Neural cell (in vitro differentiated cells): ENCODE results near the gene KRT73. TPM values are rescaled to one million over a fixed set of nuclear protein-coding genes. Genes with fewer than 3 reads are reported as not detected.

ENCODE experiments used
- H2AFZ ChIP-seq: fragments of 200-600, 300-800 bp; sonication (generic), shearing (Covaris generic); 2 replicates; pipeline ENCODE4 v1.6.0; 2014; ENCODE audit warnings: low read depth, mild to moderate bottlenecking, antibody characterized with exemption, low read length, moderate library complexity
- H3F3A ChIP-seq: fragments of 200-600 bp; shearing (Covaris generic); 2 replicates; pipeline ENCODE4 v1.6.1; 2016; ENCODE audit warnings: mild to moderate bottlenecking, moderate library complexity, mixed read lengths, antibody characterized with exemption, low read length; ENCODE audit not compliant: insufficient read depth, poor library complexity, severe bottlenecking
- H3K27ac ChIP-seq: fragments of 200-600, 300-800 bp; sonication (generic), shearing (Covaris generic); 2 replicates; pipeline ENCODE4 v1.5.1; 2014; ENCODE audit warnings: mild to moderate bottlenecking, low read length, moderate library complexity
- H3K27me3 ChIP-seq: fragments of 300-800, 200-600 bp; sonication (generic), shearing (Covaris generic); 2 replicates; pipeline ENCODE4 v1.6.0; 2014; ENCODE audit warnings: mild to moderate bottlenecking, low read depth, low read length, moderate library complexity; ENCODE audit not compliant: insufficient read depth
- H3K36me3 ChIP-seq: fragments of 300-800, 200-600 bp; sonication (generic), shearing (Covaris generic); 2 replicates; pipeline ENCODE4 v1.5.1; 2014; ENCODE audit warnings: mild to moderate bottlenecking, antibody characterized with exemption, low read length, moderate library complexity; ENCODE audit not compliant: insufficient read depth
- H3K4me2 ChIP-seq: fragments of 300-800, 200-600 bp; sonication (generic), shearing (Covaris generic); 2 replicates; pipeline ENCODE4 v1.6.0; 2014; ENCODE audit warnings: mild to moderate bottlenecking, low read length
- H3K4me3 ChIP-seq: fragments of 300-800, 200-600 bp; sonication (generic), shearing (Covaris generic); 2 replicates; pipeline ENCODE4 v1.5.1; 2014; ENCODE audit warnings: mild to moderate bottlenecking, low read length, moderate library complexity
- H3K79me2 ChIP-seq: fragments of 200-600 bp; shearing (Covaris generic); replicated peaks from 2 replicates; pipeline ENCODE4 v1.6.0; 2014; ENCODE audit warnings: mild to moderate bottlenecking, low read length, moderate library complexity; ENCODE audit not compliant: insufficient read depth
- H3K9ac ChIP-seq: fragments of 300-800, 200-600 bp; sonication (generic), shearing (Covaris generic); 2 replicates; pipeline ENCODE4 v1.6.1; 2016; ENCODE audit warnings: mild to moderate bottlenecking, low read length, mixed read lengths
- H3K9me2 ChIP-seq: fragments of 200-600 bp; shearing (Covaris generic); 2 replicates; pipeline ENCODE4 v1.6.1; 2016; ENCODE audit warnings: mild to moderate bottlenecking, low read length, mixed read lengths; ENCODE audit not compliant: insufficient read depth
- H3K9me3 ChIP-seq: fragments of 200-600, 300-800 bp; sonication (generic), shearing (Covaris generic); 2 replicates; pipeline ENCODE4 v1.6.1; 2016; ENCODE audit warnings: mild to moderate bottlenecking, mixed run types, low read length, moderate library complexity, mixed read lengths
- H4K20me1 ChIP-seq: fragments of 200-600 bp; shearing (Covaris generic); 2 replicates; pipeline ENCODE4 v1.6.1; 2016; ENCODE audit warnings: mild to moderate bottlenecking, mixed run types; ENCODE audit not compliant: insufficient read depth
- CTCF ChIP-seq: fragments of 450-650 bp; IDR thresholded peaks from 2 replicates; pipeline ENCODE4 v1.5.1; 2014; ENCODE audit warnings: antibody characterized with exemption, mild to moderate bottlenecking, moderate library complexity; ENCODE audit not compliant: poor library complexity, severe bottlenecking
- EP300 ChIP-seq: fragments of 450-650 bp; conservative IDR thresholded peaks from 2 replicates; pipeline ENCODE4 v1.6.1; 2014; ENCODE audit warnings: antibody characterized with exemption, mild to moderate bottlenecking, moderate library complexity; ENCODE audit not compliant: poor library complexity, severe bottlenecking
- EZH2 ChIP-seq: fragments of 200-600, 300-800 bp; shearing (Covaris generic), sonication (generic); IDR thresholded peaks from 2 replicates; pipeline ENCODE4 v1.6.1; 2014; ENCODE audit warnings: antibody characterized with exemption, low read length, borderline replicate concordance, mild to moderate bottlenecking; ENCODE audit not compliant: insufficient read depth, poor library complexity, severe bottlenecking
- MXI1 ChIP-seq: fragments of 450-650 bp; conservative IDR thresholded peaks from 2 replicates; pipeline ENCODE4 v1.6.1; 2014; ENCODE audit warnings: antibody characterized with exemption, mild to moderate bottlenecking; ENCODE audit not compliant: poor library complexity, severe bottlenecking
- POLR2AphosphoS5 ChIP-seq: IDR thresholded peaks from 2 replicates; pipeline ENCODE4 v1.6.1; 2012
- RAD21 ChIP-seq: fragments of 450-650 bp; conservative IDR thresholded peaks from 2 replicates; pipeline ENCODE4 v1.6.1; 2014; ENCODE audit warnings: antibody characterized with exemption, mild to moderate bottlenecking, moderate library complexity
- REST ChIP-seq: IDR thresholded peaks from 2 replicates; pipeline ENCODE4 v1.6.1; 2012; ENCODE audit warnings: borderline replicate concordance
- SMC3 ChIP-seq: fragments of 450-650 bp; conservative IDR thresholded peaks from 2 replicates; pipeline ENCODE4 v1.6.1; 2014; ENCODE audit warnings: antibody characterized with exemption, mild to moderate bottlenecking, moderate library complexity; ENCODE audit not compliant: poor library complexity
- TAF1 ChIP-seq: IDR thresholded peaks from 2 replicates; pipeline ENCODE4 v1.6.1; 2012; ENCODE audit warnings: low read depth
- polyA plus RNA-seq: library from polyadenylated mRNA; depleted of rRNA; stranded (reverse); fragments of >200 nt; gene quantifications from 2 replicates; pipeline ENCODE4 v1.2.3, GENCODE V29; 2014

Gene KRT73
- polyA plus RNA-seq, 1 donor from 2014 or later, result not detected

- Histone ChIP-seq H3K9ac (no peak overlapping the region), H3K9me2 (no peaks in the 10 kb centered on the region), H3K9me3 (no peaks in the 10 kb centered on the region), H3K4me2 (no peak overlapping the region), H3K36me3 (no peaks in the 10 kb centered on the region), H3K27ac (no peak overlapping the region), H3K27me3 (no peaks in the 10 kb centered on the region), H3F3A (no peaks in the 10 kb centered on the region), H3K79me2 (no peaks in the 10 kb centered on the region), H2AFZ (no peak overlapping the region), H4K20me1 (no peaks in the 10 kb centered on the region), H3K4me3 (no peak overlapping the region)
- TF ChIP-seq POLR2AphosphoS5 (no peak), RAD21 (no peak), REST (no peak), EZH2 (no peak), TAF1 (no peak), SMC3 (no peak), EP300 (no peak), MXI1 (no peak), CTCF (no peak)
Measured at GRCh38 chr12:52601671-52602070, 16.7 kb downstream of the KRT73 start.

- no peak within 1 kb of the TSS for H3K4me2 ChIP-seq
- no peaks in the 10 kb centered on the region for H4K20me1 ChIP-seq
- no peaks in the 10 kb centered on the region for H3K9me2 ChIP-seq
- no peaks in the 10 kb centered on the region for H3K79me2 ChIP-seq
- no peak within 1 kb of the TSS for H3K9ac ChIP-seq
- no peaks in the 10 kb centered on the region for H3F3A ChIP-seq
- H3K4me3 ChIP-seq, result no peak within 1 kb of the TSS
- H3K9me3 ChIP-seq, result no peaks in the 10 kb centered on the region
- no peak within 1 kb of the TSS for H3K27ac ChIP-seq
- H2AFZ ChIP-seq, result no peak within 1 kb of the TSS
- no peaks in the 10 kb centered on the region for H3K27me3 ChIP-seq
- H3K36me3 ChIP-seq, result no peaks in the 10 kb centered on the region
- TF ChIP-seq MXI1 (no peak), POLR2AphosphoS5 (no peak), RAD21 (no peak), REST (no peak)
Measured at GRCh38 chr12:52600941-52601481, 17.3 kb downstream of the KRT73 start, which contains the start of gene KRT72. KRT72 (minus strand) TSS chr12:52601463; CDS start chr12:52601452, 11 bp downstream.
